HEK293 (cell line): Measurements from ENCODE around the gene LPP.

Experiments used
- CTCF ChIA-PET: fragments of 350-600 bp; formaldehyde crosslinking; extraction: SDS; loops from one replicate; lab custom pipeline; 2021; ENCODE audit warnings: antibody characterized with exemption; lab: Yijun Ruan, JAX
- POLR2A ChIA-PET: fragments of 300-600 bp; formaldehyde crosslinking; extraction: SDS; loops from one replicate; lab custom pipeline; 2020; ENCODE audit warnings: antibody characterized with exemption, inconsistent platforms; lab: Yijun Ruan, JAX
- H3K27ac ChIP-seq: fragments of 200-500 bp; sonication (Bioruptor generic); 2 replicates; pipeline ENCODE4 v1.5.1; 2014; ENCODE audit warnings: low read depth, low read length, control low read depth, inconsistent platforms; ENCODE audit errors: extremely low read depth
- H3K36me3 ChIP-seq, 2 experiments: fragments of 200-500 bp in 1 of 2; sonication (Bioruptor generic) in 1 of 2; 1 replicate in 1 of 2; 2 replicates in 1 of 2; pipeline ENCODE4 v1.5.1; 2014 to 2017; ENCODE audit warnings: inconsistent platforms in 2 of 2, low read length in 2 of 2; ENCODE audit not compliant: control insufficient read depth in 2 of 2, insufficient read depth in 1 of 2
- H3K4me1 ChIP-seq: fragments of 200-500 bp; sonication (Bioruptor generic); 2 replicates; pipeline ENCODE4 v1.5.1; 2014; ENCODE audit warnings: mild to moderate bottlenecking, low read length, inconsistent platforms; ENCODE audit not compliant: control insufficient read depth, insufficient read depth
- H3K4me3 ChIP-seq: 2 replicates; pipeline ENCODE4 v1.5.1; 2011; ENCODE audit warnings: low read depth, mild to moderate bottlenecking, control low read depth, low read length, moderate library complexity
- H3K9me3 ChIP-seq: fragments of 200-500 bp; sonication (Bioruptor generic); 2 replicates; pipeline ENCODE4 v1.5.1; 2014; ENCODE audit warnings: low read depth, low read length, inconsistent platforms; ENCODE audit not compliant: control insufficient read depth, insufficient read depth
- KLF9 ChIP-seq: fragments of 450-650 bp; formaldehyde crosslinking; IDR thresholded peaks from 2 replicates; pipeline ENCODE4 v1.5.1; 2016; ENCODE audit warnings: missing biosample characterization, missing genetic modification characterization, low read depth
- PRDM1 ChIP-seq: fragments of 450-650 bp; formaldehyde crosslinking; IDR thresholded peaks from 2 replicates; pipeline ENCODE4; 2016; ENCODE audit warnings: missing biosample characterization, missing genetic modification characterization
- SP7 ChIP-seq: fragments of 450-650 bp; formaldehyde crosslinking; IDR thresholded peaks from 2 replicates; pipeline ENCODE4 v1.5.1; 2016; ENCODE audit warnings: missing biosample characterization, missing genetic modification characterization
- ZFP3 ChIP-seq: fragments of 450-650 bp; formaldehyde crosslinking; IDR thresholded peaks from 2 replicates; pipeline ENCODE4 v1.5.1; 2016; ENCODE audit warnings: low read depth, missing biosample characterization, missing genetic modification characterization
- ZNF10 ChIP-seq: fragments of 450-650 bp; formaldehyde crosslinking; IDR thresholded peaks from 2 replicates; pipeline ENCODE4 v1.5.1; 2017; ENCODE audit warnings: missing biosample characterization, missing genetic modification characterization
- ZNF221 ChIP-seq: fragments of 450-650 bp; formaldehyde crosslinking; IDR thresholded peaks from 2 replicates; pipeline ENCODE4 v1.5.1; 2017; ENCODE audit warnings: missing biosample characterization, missing genetic modification characterization, borderline replicate concordance
- ZNF24 ChIP-seq: fragments of 450-650 bp; formaldehyde crosslinking; IDR thresholded peaks from 2 replicates; pipeline ENCODE4 v1.5.1; 2016; ENCODE audit warnings: missing biosample characterization, missing genetic modification characterization
- ZNF341 ChIP-seq: fragments of 450-650 bp; formaldehyde crosslinking; IDR thresholded peaks from 2 replicates; pipeline ENCODE4; 2016; ENCODE audit warnings: low read depth, missing biosample characterization, missing genetic modification characterization
- ZNF510 ChIP-seq: fragments of 450-650 bp; formaldehyde crosslinking; IDR thresholded peaks from 2 replicates; pipeline ENCODE4 v1.5.1; 2018; ENCODE audit warnings: mild to moderate bottlenecking, missing genetic modification characterization, missing biosample characterization; ENCODE audit not compliant: insufficient replicate concordance
- ZNF548 ChIP-seq: fragments of 450-650 bp; formaldehyde crosslinking; IDR thresholded peaks from 2 replicates; pipeline ENCODE4 v1.5.1; 2016; ENCODE audit warnings: missing biosample characterization, missing genetic modification characterization
- ZNF76 ChIP-seq: fragments of 450-650 bp; formaldehyde crosslinking; IDR thresholded peaks from 2 replicates; pipeline ENCODE4; 2016; ENCODE audit warnings: low read depth, missing biosample characterization, missing genetic modification characterization, borderline replicate concordance
- TF ChIP-seq, protein P1 (sequence below): fragments of 450-650 bp; formaldehyde crosslinking; IDR thresholded peaks from 2 replicates; pipeline ENCODE4 v1.5.1; 2016; ENCODE audit warnings: missing biosample characterization, missing genetic modification characterization
- TF ChIP-seq, protein P2 (sequence below): fragments of 450-650 bp; IDR thresholded peaks from 2 replicates; pipeline ENCODE4 v1.5.1; 2018; ENCODE audit warnings: missing biosample characterization, mild to moderate bottlenecking, missing genetic modification characterization
- TF ChIP-seq, protein P3 (sequence below): fragments of 450-650 bp; formaldehyde crosslinking; IDR thresholded peaks from 2 replicates; pipeline ENCODE4 v1.5.1; 2016; ENCODE audit warnings: missing biosample characterization, missing genetic modification characterization
- TF ChIP-seq, protein P4 (sequence below): fragments of 450-650 bp; formaldehyde crosslinking; IDR thresholded peaks from 2 replicates; pipeline ENCODE4 v1.5.1; 2016; ENCODE audit warnings: missing biosample characterization, missing genetic modification characterization
- TF ChIP-seq, protein P5 (sequence below): fragments of 450-650 bp; formaldehyde crosslinking; conservative IDR thresholded peaks from 2 replicates; pipeline ENCODE4 v1.5.1; 2016; ENCODE audit warnings: low read depth, missing biosample characterization, missing genetic modification characterization

The LPP gene

DNA sequence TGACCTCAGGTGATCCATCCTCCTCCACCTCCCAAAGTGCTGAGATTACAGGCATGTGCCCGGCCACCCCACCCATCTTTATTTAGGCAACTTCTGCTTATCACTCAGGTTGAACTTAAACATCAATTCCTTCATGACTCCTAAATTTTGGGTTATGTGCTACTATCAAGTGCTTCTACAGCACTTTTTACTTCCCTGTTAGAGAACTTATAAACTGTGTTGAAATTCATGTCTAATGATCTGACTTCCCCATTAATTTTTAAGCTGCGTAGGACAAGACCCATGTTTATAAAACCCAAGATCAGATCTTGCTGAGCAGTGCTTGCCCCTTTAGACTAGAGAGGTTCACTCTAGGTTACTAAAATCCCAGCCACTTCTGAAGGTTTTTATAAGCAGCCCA lies 751.6 kb downstream of the LPP start (continued):
- TF ChIP-seq, protein P1, sequence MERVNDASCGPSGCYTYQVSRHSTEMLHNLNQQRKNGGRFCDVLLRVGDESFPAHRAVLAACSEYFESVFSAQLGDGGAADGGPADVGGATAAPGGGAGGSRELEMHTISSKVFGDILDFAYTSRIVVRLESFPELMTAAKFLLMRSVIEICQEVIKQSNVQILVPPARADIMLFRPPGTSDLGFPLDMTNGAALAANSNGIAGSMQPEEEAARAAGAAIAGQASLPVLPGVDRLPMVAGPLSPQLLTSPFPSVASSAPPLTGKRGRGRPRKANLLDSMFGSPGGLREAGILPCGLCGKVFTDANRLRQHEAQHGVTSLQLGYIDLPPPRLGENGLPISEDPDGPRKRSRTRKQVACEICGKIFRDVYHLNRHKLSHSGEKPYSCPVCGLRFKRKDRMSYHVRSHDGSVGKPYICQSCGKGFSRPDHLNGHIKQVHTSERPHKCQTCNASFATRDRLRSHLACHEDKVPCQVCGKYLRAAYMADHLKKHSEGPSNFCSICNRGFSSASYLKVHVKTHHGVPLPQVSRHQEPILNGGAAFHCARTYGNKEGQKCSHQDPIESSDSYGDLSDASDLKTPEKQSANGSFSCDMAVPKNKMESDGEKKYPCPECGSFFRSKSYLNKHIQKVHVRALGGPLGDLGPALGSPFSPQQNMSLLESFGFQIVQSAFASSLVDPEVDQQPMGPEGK = no peak
- TF ChIP-seq, all 188 proteins: peak for 0

DNA sequence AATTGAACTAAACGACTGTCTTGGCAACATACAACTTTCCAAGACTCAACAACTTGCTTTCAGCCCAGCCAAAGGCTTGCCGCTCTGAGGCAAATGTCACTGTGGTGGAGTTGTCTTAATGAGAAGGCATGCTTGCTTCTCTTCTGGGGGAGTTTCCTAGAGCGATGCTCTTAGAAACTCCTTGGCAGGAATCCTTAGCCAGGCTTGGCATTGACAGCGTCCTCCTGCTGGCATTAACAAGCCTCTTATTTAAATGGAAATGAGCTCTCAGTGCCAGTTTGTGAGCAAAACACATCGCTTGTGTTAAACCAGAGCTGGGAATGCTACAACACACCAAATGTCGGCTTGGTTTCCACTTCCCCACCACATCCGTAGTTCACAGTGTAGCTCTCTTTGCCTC lies 752.3 kb downstream of the LPP start:
- Histone ChIP-seq H3K4me3 (no peak overlapping the region), H3K36me3 (no peaks in the 10 kb centered on the region), H3K9me3 (no peaks in the 10 kb centered on the region), H3K4me1 (no peaks in the 10 kb centered on the region), H3K27ac (no peak overlapping the region)
- POLR2A ChIA-PET = no interaction called here
- CTCF ChIA-PET = no interaction called here
- no peak for TF ChIP-seq ZNF341 (tag by site-specific recombination)
- TF ChIP-seq, protein P2, sequence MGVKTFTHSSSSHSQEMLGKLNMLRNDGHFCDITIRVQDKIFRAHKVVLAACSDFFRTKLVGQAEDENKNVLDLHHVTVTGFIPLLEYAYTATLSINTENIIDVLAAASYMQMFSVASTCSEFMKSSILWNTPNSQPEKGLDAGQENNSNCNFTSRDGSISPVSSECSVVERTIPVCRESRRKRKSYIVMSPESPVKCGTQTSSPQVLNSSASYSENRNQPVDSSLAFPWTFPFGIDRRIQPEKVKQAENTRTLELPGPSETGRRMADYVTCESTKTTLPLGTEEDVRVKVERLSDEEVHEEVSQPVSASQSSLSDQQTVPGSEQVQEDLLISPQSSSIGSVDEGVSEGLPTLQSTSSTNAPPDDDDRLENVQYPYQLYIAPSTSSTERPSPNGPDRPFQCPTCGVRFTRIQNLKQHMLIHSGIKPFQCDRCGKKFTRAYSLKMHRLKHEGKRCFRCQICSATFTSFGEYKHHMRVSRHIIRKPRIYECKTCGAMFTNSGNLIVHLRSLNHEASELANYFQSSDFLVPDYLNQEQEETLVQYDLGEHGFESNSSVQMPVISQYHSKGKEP (tag by site-specific recombination) = no peak
- TF ChIP-seq ZNF221 (tag by site-specific recombination) = no peak
- TF ChIP-seq ZNF548 = no peak
- TF ChIP-seq ZNF510 (tag by site-specific recombination) = no peak
- TF ChIP-seq SP7 (tag by site-specific recombination) = no peak
- TF ChIP-seq ZNF24 (tag by site-specific recombination) = no peak
- TF ChIP-seq, protein P3, sequence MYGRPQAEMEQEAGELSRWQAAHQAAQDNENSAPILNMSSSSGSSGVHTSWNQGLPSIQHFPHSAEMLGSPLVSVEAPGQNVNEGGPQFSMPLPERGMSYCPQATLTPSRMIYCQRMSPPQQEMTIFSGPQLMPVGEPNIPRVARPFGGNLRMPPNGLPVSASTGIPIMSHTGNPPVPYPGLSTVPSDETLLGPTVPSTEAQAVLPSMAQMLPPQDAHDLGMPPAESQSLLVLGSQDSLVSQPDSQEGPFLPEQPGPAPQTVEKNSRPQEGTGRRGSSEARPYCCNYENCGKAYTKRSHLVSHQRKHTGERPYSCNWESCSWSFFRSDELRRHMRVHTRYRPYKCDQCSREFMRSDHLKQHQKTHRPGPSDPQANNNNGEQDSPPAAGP (tag by site-specific recombination) = no peak
- no peak for TF ChIP-seq ZNF76 (tag by site-specific recombination)
- TF ChIP-seq, protein P4, sequence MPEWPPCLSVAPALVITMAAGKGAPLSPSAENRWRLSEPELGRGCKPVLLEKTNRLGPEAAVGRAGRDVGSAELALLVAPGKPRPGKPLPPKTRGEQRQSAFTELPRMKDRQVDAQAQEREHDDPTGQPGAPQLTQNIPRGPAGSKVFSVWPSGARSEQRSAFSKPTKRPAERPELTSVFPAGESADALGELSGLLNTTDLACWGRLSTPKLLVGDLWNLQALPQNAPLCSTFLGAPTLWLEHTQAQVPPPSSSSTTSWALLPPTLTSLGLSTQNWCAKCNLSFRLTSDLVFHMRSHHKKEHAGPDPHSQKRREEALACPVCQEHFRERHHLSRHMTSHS (tag by site-specific recombination) = no peak
- TF ChIP-seq ZFP3 (tag by site-specific recombination) = no peak
- TF ChIP-seq KLF9 (tag by site-specific recombination) = no peak

DNA sequence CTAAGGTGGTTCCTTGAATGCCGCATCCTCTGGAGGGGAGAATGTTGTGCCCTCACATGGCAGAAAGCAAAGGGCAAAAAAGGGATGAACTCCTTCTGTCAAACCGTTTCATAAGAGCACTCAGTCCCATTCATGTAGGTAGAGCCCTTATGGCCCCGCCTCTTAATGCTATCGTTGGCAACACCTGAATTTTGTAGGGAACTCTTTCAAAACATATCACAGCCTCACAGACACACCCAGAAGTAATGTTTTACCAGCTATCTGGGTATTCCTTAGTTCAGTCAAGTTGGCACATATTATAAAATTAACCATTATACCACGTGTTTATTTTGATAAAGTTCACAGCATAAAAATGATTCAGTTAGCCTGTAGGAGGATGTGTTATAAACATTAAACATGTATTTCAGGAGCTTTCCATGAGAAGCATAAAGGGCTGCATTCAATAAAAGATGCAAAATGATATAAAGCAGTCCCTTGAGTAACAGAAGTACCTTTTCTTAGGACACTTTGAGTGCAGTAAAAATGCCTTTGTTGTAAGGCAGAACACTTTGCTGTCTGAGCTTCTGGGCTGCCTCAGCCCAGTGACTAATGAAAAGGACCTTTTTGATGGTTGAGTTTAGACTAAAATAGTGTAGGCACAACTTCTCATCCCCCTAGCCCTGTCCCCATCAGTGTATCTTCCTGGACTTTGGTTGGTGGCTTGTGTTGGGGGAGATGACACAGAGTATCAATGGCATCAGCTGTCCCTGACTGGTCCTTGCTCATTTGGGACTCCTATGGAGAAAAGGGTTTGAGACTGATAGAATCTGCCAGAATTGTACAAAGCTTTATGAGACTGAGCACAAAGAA lies 754.3 kb downstream of the LPP start:
- no peak overlapping the region for H3K4me3 ChIP-seq
- H3K36me3 ChIP-seq = no peaks in the 10 kb centered on the region
- no peaks in the 10 kb centered on the region for H3K9me3 ChIP-seq
- no peak overlapping the region for H3K27ac ChIP-seq
- ChIA-PET POLR2A (no interaction called here), CTCF (no interaction called here)
- TF ChIP-seq, protein P5, sequence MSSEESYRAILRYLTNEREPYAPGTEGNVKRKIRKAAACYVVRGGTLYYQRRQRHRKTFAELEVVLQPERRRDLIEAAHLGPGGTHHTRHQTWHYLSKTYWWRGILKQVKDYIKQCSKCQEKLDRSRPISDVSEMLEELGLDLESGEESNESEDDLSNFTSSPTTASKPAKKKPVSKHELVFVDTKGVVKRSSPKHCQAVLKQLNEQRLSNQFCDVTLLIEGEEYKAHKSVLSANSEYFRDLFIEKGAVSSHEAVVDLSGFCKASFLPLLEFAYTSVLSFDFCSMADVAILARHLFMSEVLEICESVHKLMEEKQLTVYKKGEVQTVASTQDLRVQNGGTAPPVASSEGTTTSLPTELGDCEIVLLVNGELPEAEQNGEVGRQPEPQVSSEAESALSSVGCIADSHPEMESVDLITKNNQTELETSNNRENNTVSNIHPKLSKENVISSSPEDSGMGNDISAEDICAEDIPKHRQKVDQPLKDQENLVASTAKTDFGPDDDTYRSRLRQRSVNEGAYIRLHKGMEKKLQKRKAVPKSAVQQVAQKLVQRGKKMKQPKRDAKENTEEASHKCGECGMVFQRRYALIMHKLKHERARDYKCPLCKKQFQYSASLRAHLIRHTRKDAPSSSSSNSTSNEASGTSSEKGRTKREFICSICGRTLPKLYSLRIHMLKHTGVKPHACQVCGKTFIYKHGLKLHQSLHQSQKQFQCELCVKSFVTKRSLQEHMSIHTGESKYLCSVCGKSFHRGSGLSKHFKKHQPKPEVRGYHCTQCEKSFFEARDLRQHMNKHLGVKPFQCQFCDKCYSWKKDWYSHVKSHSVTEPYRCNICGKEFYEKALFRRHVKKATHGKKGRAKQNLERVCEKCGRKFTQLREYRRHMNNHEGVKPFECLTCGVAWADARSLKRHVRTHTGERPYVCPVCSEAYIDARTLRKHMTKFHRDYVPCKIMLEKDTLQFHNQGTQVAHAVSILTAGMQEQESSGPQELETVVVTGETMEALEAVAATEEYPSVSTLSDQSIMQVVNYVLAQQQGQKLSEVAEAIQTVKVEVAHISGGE (tag by site-specific recombination) = no peak
- TF ChIP-seq ZNF10 (tag by site-specific recombination) = no peak
- TF ChIP-seq PRDM1 (tag by site-specific recombination) = no peak
- H3K4me1 ChIP-seq = no peaks in the 10 kb centered on the region
